OCI-LY7 (cell line): ENCODE data around the gene LENG1. TPM values are rescaled to one million over a fixed set of nuclear protein-coding genes. Genes with fewer than 3 reads are reported as not detected.

ENCODE experiments used
- BruUV-seq: library from RNA; stranded (reverse); fragments of 400-500 nt; replicated peaks from 2 replicates; lab custom pipeline; 2021; lab: Mats Ljungman, UMichigan
- CTCF ChIA-PET: fragments of 300-600 bp; sonication (Branson Sonifier 250); formaldehyde crosslinking; loops from one replicate; lab custom pipeline; 2022; ENCODE audit warnings: antibody characterized with exemption; ENCODE audit not compliant: unreplicated experiment; lab: Charles Lee
- POLR2A ChIA-PET: fragments of 300-600 bp; sonication (Branson Sonifier 250); formaldehyde crosslinking; loops from one replicate; lab custom pipeline; 2022; ENCODE audit warnings: antibody characterized with exemption; lab: Charles Lee
- DNase-seq: peaks from one replicate; pipeline ENCODE4 v3.0.0-alpha.2; 2015; ENCODE audit warnings: low spot score
- H2AFZ ChIP-seq: fragments of 200-600 bp; sonication (generic), shearing (Covaris generic); 2 replicates; pipeline ENCODE4 v1.6.1; 2014; ENCODE audit warnings: mild to moderate bottlenecking, antibody characterized with exemption, low read length, moderate library complexity
- H3K27ac ChIP-seq: fragments of 200-600 bp; sonication (generic); 2 replicates; pipeline ENCODE4 v1.5.1; 2014; ENCODE audit warnings: mixed run types, low read depth, mild to moderate bottlenecking, moderate library complexity, low read length, inconsistent platforms; ENCODE audit not compliant: poor library complexity, severe bottlenecking
- H3K36me3 ChIP-seq: fragments of 200-600 bp; sonication (generic); 2 replicates; pipeline ENCODE4 v1.6.1; 2014; ENCODE audit warnings: mild to moderate bottlenecking, antibody characterized with exemption, low read length, moderate library complexity, mixed read lengths; ENCODE audit not compliant: insufficient read depth
- H3K4me1 ChIP-seq: fragments of 200-600 bp; sonication (generic); 2 replicates; pipeline ENCODE4 v1.5.1; 2014; ENCODE audit warnings: mild to moderate bottlenecking, low read length; ENCODE audit not compliant: insufficient read depth, poor library complexity, severe bottlenecking
- H3K4me2 ChIP-seq: fragments of 200-600 bp; sonication (generic); 2 replicates; pipeline ENCODE4 v1.6.1; 2014; ENCODE audit warnings: mild to moderate bottlenecking, low read length
- H3K4me3 ChIP-seq: fragments of 200-600 bp; sonication (generic); 2 replicates; pipeline ENCODE4 v1.5.1; 2014; ENCODE audit warnings: mild to moderate bottlenecking, low read depth, low read length; ENCODE audit not compliant: poor library complexity, severe bottlenecking
- H3K79me2 ChIP-seq: fragments of 200-600 bp; sonication (generic); 2 replicates; pipeline ENCODE4 v1.6.1; 2016; ENCODE audit warnings: low read depth, mild to moderate bottlenecking, low read length, moderate library complexity, mixed read lengths; ENCODE audit not compliant: insufficient read depth
- H3K9me2 ChIP-seq: fragments of 200-600 bp; sonication (generic); 2 replicates; pipeline ENCODE4 v1.6.1; 2016; ENCODE audit warnings: mild to moderate bottlenecking, low read length, mixed read lengths; ENCODE audit not compliant: insufficient read depth
- H3K9me3 ChIP-seq: fragments of 200-600 bp; sonication (generic); 2 replicates; pipeline ENCODE4 v1.6.1; 2014; ENCODE audit warnings: mild to moderate bottlenecking, mixed run types, low read length, mixed read lengths
- H4K20me1 ChIP-seq: fragments of 200-600 bp; sonication (generic); 2 replicates; pipeline ENCODE4 v1.6.1; 2014; ENCODE audit warnings: mild to moderate bottlenecking, antibody characterized with exemption, low read length, moderate library complexity, mixed read lengths; ENCODE audit not compliant: insufficient read depth
- EZH2phosphoT487 ChIP-seq: fragments of 200-600 bp; sonication (generic); IDR thresholded peaks from 2 replicates; pipeline ENCODE4 v1.6.1; 2018; ENCODE audit warnings: low read depth, borderline replicate concordance, mild to moderate bottlenecking, mixed run types, antibody characterized with exemption, low read length, moderate library complexity, mixed read lengths
- intact Hi-C: fragments of 100-400 bp; cut with micrococcal nuclease; formaldehyde crosslinking; loops from one replicate; pipeline ENCODE4 v1.10.0; 2022; ENCODE audit not compliant: unreplicated experiment
- total RNA-seq, 2 experiments: library from RNA; depleted of rRNA in 1 of 2; stranded (reverse); fragments of >200 nt in 1 of 2; shearing (Covaris generic) in 1 of 2; gene quantifications; 2 replicates each; pipeline ENCODE4 v1.2.3, GENCODE V29; 2014 to 2022
- TF ChIP-seq, protein P1 (sequence below): fragments of 200-600 bp; sonication (generic); conservative IDR thresholded peaks from 2 replicates; pipeline ENCODE4 v1.5.1; 2014; ENCODE audit warnings: mild to moderate bottlenecking, antibody characterized with exemption, low read length, moderate library complexity, mixed read lengths

Gene LENG1
- total RNA-seq, 2 experiments from 2014 or later: 4.7 to 8.0 TPM

- Histone ChIP-seq H2AFZ (peak overlapping the region; percentile 23; the same call in 1 of the 2 replicates), H3K4me2 (peak overlapping the region; percentile 97), H3K4me3 (peak overlapping the region; percentile 76), H3K79me2 (peaks cover 21% of the 10 kb centered on the region; the same call in 1 of the 2 replicates), H3K4me1 (peaks cover 25% of the 10 kb centered on the region), H3K9me3 (no peaks in the 10 kb centered on the region), H3K27ac (peak overlapping the region; percentile 82), H3K36me3 (peaks cover 27% of the 10 kb centered on the region), H3K9me2 (no peaks in the 10 kb centered on the region), H4K20me1 (no peaks in the 10 kb centered on the region)
- intact Hi-C loops: loop anchor here (1.0 to 2.0 kb wide), 2 partner anchors 8 to 33 kb away; partner anchors contain the start of genes LENG1 and RPS9
- ChIA-PET POLR2A (interaction anchor here (1.3 kb wide), 1 partner anchor 9 kb away, joined by 8 read pairs; the partner anchor contains the start of gene RPS9), CTCF (no interaction called here)
- TF ChIP-seq EZH2phosphoT487: no peak
- TF ChIP-seq, protein P1, sequence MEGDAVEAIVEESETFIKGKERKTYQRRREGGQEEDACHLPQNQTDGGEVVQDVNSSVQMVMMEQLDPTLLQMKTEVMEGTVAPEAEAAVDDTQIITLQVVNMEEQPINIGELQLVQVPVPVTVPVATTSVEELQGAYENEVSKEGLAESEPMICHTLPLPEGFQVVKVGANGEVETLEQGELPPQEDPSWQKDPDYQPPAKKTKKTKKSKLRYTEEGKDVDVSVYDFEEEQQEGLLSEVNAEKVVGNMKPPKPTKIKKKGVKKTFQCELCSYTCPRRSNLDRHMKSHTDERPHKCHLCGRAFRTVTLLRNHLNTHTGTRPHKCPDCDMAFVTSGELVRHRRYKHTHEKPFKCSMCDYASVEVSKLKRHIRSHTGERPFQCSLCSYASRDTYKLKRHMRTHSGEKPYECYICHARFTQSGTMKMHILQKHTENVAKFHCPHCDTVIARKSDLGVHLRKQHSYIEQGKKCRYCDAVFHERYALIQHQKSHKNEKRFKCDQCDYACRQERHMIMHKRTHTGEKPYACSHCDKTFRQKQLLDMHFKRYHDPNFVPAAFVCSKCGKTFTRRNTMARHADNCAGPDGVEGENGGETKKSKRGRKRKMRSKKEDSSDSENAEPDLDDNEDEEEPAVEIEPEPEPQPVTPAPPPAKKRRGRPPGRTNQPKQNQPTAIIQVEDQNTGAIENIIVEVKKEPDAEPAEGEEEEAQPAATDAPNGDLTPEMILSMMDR: no peak
- no TSS peak for BruUV-seq
- DNase-seq: no peak
These were observed 32.4 kb upstream of the LENG1 start for GRCh38 chr19:54191811-54192453.

GRCh38 chr19:54191011-54191810 lies 31.7 kb upstream of the LENG1 start, which contains the start of gene TSEN34:
TSEN34 (plus strand) TSS chr19:54191308; CDS start chr19:54191365, 57 bp downstream.
- peaks cover 25% of the 10 kb centered on the region for H3K4me1 ChIP-seq
- H4K20me1 ChIP-seq: no peaks in the 10 kb centered on the region
- peak within 1 kb of the TSS; percentile 82 for H3K27ac ChIP-seq
- ChIA-PET POLR2A (interaction anchor here (0.6 to 1.3 kb wide), 2 partner anchors 10 to 878 kb away, joined by 4 to 8 read pairs; partner anchors contain the start of gene RPS9), CTCF (no interaction called here)
- no peaks in the 10 kb centered on the region for H3K9me3 ChIP-seq
- H3K79me2 ChIP-seq: peaks cover 21% of the 10 kb centered on the region; the same call in 1 of the 2 replicates
- no peaks in the 10 kb centered on the region for H3K9me2 ChIP-seq
- peaks cover 27% of the 10 kb centered on the region for H3K36me3 ChIP-seq
- no peak for TF ChIP-seq EZH2phosphoT487
- TF ChIP-seq, protein P1: no peak
- peak within 1 kb of the TSS; percentile 97 for H3K4me2 ChIP-seq
- no TSS peak for BruUV-seq
- intact Hi-C loops: loop anchor here (1.0 to 2.0 kb wide), 2 partner anchors 9 to 32 kb away; partner anchors contain the start of genes LENG1 and RPS9
- H3K4me3 ChIP-seq: peak within 1 kb of the TSS; percentile 76
- DNase-seq: peak; percentile 93
- H2AFZ ChIP-seq: peak within 1 kb of the TSS; percentile 23
